GM21576 (cell line): ENCODE measurements around the gene ALDH1A1.

Experiments used
- ATAC-seq: cut with Tn5 transposase; IDR thresholded peaks from one replicate; pipeline ENCODE4 v1.9.1; 2021; ENCODE audit warnings: mild to moderate bottlenecking, moderate library complexity; ENCODE audit not compliant: unreplicated experiment

The ALDH1A1 gene

GRCh38 chr9:72921888-72922654 is 30.8 kb downstream of the ALDH1A1 start:
- ATAC-seq, result no peak

- no peak for ATAC-seq
Observed at GRCh38 chr9:72919246-72919945, 33.5 kb downstream of the ALDH1A1 start.

GRCh38 chr9:72917892-72918509 is 34.9 kb downstream of the ALDH1A1 start:
- ATAC-seq, result no peak

GRCh38 chr9:72915659-72916058 is 37.2 kb downstream of the ALDH1A1 start:
- no peak for ATAC-seq

DNA sequence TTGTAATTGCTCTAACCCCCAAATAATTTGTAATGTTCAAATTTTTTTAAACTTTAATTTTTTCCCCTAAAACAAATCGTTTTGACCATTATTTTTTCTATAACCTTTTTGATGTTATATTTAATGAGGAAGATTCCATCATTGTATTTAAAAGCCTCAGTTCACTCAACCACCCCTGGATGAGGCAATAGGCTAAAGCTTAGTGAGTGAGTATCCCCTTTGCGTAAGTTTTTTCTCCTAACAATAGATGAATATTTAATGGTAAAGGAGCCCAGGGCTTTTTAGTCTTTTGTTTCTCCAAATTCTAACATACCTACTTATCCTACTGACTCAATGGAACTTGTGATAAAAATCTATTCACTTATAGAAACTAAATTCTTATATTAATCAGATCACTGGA is 38.1 kb downstream of the ALDH1A1 start:
- no peak for ATAC-seq

- no peak for ATAC-seq
Observed at GRCh38 chr9:72913382-72914009, 39.4 kb downstream of the ALDH1A1 start.

DNA sequence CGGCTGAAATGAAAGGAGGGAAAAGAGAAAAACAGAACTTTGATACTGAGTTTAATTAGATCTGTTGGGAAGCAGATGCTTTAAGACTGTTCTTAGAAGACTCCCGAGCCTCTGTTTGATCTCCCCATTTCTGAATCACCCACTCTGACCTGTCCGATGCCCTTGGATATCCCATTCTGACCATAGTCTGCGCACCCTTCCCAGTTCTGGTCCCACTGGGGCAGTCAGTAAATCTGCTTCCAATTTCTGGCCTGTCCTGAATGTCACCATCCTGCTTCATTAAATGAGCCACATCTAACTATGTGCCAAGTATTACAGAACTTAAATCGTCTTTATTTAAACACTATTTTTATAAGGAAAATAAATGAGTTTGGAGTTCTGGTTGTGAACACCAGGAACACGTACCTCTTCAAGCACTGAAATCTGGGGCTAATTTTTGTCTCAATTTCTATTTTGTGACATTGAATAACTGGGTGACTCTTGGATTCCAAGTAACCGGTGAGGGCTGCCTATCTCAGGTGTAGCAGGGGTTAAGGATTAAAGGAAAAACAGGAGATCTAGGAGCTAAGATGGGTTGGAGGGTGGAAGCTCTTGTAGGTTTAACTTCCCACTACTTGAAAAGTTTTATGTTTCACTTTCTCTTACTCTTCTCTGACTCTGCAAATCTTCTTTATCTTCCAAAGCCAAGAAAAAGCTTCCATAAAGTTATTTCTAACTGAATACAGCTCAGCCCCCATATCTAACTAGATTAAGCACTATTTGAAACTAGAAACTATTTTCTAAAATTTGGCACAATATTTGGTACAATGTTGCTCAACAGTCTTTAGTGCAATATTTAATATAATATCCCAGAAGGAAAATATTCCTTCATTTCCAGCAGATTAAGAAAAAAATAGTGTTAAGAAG is 40.1 kb downstream of the ALDH1A1 start:
- ATAC-seq, result no peak

DNA sequence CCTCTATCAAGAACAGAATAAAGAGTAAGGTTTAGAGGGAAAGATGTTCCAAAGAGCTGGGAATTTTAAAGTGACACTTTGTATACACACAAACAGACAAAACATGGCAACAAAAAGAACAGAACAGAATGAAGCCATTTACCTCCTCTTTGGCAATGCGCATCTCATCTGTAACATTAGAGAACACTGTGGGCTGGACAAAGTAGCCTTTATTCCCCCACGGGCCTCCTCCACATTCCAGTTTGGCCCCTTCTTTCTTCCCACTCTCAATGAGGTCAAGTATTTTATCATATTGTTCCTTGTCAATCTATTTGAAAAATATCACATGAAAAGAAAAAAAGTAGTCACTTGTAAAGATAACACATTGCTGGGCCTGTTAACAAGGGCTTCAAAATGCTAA is 41.0 kb downstream of the ALDH1A1 start:
- ATAC-seq, result no peak

DNA sequence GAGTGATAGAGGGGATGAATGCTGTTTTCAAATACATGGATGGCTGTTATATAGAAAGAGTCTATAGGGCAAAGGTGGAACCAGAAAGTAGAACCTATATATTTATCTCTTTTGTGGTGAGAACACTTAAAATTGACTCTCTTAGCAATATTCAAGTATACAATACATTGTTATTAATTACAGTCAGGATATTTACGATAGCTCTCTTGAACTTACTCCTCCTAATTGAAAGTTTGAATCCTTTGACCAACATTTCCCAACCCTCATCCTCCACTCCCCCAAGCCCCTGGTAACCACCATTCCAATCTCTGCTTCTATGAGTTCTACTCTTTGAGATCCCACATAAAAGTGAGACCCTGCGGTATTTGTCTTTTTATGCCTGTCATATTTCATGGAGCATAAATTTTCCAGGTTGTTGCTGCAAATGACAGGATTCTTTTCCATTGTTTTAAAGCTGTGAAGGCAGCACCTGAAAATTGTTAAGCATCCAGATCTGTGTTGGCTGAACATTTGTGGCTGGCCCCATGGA is 41.5 kb downstream of the ALDH1A1 start:
- ATAC-seq, result no peak

GRCh38 chr9:72909428-72909827 is 43.4 kb downstream of the ALDH1A1 start:
- no peak for ATAC-seq

DNA sequence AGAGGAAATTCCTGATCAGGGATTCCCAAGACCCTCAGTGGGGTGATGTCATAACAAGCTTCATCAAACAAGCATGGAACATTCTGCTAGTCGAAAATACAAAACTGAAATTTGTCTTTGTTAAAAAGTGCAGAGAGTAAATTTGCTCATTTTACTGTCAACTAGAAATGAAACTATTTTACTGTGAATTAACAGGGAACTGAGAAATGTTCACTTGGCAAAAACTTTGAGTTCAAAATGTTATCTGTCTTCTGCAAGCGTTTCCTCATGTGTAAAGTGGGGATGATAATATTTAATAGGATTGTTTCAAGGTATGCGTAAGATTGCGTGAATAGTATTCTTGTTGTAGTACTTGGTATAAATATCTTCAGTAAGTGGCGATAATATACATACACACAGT is 45.4 kb downstream of the ALDH1A1 start:
- ATAC-seq, result no peak

DNA sequence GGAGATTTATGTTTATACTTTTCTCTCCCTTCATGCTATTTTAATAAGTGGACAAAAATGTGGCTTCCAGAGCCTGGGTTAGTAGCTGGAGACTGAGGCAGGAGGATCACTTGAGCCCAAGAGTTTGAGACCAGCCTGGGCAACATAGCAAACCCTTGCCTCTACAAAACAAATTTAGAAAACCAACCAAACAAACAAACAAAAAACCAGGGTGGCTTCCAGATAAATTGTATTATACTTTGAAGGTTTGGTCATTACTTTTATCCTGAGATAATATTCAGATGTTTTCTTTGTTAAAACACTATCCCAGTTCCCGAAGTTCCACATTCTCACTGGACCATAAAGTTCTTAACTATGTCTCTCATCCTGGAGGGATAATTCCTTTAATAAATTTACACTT is 46.0 kb downstream of the ALDH1A1 start:
- no peak for ATAC-seq

GRCh38 chr9:72905514-72906480 is 47.1 kb downstream of the ALDH1A1 start:
- ATAC-seq, result no peak

DNA sequence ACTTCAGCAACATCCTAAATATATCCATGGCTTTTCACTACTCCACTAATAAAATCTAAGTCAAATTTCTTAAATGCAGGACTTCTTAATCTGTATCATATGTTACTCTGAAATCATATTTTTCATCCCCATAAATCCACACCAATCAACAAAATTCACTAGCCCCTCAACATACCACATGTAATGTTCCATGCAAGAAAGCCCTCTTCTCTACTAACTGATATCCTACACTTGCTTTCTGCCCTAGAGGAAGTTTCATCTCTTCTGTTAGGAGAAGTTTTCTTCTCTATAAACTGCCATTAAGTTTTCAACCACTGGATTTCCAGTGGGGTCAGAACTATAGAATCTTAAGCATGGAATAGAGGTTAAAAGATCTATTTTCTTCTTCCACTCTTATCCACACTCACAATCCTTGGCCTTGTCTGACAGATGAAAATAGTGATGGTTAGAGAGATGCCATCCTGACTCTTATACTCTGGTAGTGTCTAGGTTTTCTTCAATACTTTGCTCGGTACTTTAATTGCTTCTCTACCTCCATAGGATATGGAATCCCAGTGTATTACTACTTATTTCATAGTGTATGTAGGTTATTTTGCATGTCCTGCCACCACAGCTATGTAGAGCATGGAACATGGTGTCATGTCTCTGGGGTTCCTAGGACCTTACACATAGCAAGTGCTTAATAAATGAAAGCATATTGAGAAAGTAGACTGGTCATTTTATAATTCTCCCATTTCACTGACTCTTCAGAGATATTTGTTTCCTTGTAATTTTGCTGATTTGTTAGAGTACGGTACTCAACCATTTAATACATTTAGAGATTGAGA is 48.4 kb downstream of the ALDH1A1 start:
- no peak for ATAC-seq

DNA sequence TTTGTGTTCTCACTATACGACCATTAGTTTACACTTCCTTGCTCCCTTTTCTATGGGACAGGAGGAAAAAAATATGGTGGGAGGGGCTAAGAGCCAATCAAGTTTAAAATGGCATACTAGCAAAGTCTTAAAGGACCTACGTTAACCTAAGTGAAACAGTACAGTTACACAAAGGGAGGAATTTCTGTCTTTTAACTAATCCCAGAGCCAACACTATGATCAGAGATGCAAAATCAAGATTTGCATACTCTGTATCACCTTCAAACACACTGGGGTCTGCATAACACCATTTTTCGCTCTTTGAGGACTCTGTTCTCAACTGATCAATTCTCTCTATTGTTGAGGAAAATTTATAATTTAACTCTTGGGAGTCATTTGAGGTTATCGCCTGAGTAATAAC is 49.8 kb downstream of the ALDH1A1 start:
- no peak for ATAC-seq

DNA sequence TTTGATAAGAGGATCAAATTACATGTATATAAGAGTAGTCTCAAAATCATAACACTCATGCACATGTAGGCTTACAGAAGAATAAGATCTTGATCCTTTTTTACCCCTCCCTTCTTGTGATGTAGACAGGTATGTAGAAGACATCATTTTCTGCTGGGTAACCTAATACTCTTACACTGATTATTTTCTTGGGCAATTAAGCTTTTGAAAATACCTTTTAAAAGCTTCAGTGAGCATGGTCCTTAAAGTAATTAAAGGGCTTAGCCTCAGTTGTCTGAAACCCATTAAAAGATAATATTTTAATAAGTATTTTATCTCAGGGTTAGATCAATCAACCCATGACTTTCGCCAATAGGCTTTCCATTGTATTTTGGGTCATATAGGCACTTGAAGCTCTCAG is 50.6 kb downstream of the ALDH1A1 start:
- no peak for ATAC-seq

DNA sequence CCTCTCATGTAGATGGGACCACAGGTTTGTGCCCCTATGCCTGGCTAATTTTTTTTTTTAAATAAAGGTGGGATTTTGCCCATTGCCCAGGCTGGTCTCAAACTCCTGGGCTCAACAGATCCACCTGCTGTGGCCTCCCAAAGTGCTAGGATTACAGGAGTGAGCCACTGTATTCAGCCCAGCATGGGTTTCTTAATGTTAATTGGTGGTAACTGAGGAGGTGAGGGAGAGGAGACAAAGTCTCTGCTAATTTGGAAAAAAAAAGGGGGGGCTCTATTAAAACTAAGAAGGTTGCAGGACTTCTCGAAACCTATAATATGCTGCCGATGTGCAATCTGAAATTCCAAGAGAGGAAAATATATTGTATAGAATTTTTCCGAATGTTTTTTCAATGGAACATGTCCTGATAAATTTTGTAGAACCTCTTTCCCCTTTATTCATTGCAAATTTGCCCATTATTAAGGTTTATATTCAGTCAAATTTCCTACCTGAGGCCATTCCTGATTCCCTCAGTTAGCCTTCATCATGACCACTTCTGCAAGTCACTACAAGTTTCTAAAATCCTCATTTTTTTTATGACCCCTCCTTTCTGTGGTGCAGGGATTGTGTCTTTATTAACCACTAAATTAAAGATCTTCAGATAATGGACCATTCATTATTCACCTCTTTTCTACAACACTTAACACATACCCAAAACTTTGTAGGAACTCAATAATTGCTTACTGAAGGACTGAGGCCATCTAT is 52.9 kb downstream of the ALDH1A1 start:
- ATAC-seq, result no peak
